GM21367 (cell line): ENCODE results near the gene CRYBA2.

Experiments used
- ATAC-seq: cut with Tn5 transposase; IDR thresholded peaks from one replicate; pipeline ENCODE4 v1.9.1; 2021; ENCODE audit not compliant: unreplicated experiment

CRYBA2 gene

GRCh38 chr2:218983263-218983933, 9.8 kb downstream of the CRYBA2 start:
- no peak for ATAC-seq

- ATAC-seq: no peak
Measured at GRCh38 chr2:218982586-218983262, 10.5 kb downstream of the CRYBA2 start.

- no peak for ATAC-seq
Measured at GRCh38 chr2:218981881-218982585, 11.2 kb downstream of the CRYBA2 start.

GRCh38 chr2:218981390-218981880, 11.8 kb downstream of the CRYBA2 start:
- no peak for ATAC-seq

GRCh38 chr2:218980735-218981389, 12.4 kb downstream of the CRYBA2 start:
- no peak for ATAC-seq

- peak; percentile 91 for ATAC-seq
Measured at GRCh38 chr2:218979846-218980734, 13.1 kb downstream of the CRYBA2 start.

GRCh38 chr2:218975060-218975777, 18.0 kb downstream of the CRYBA2 start:
- ATAC-seq: no peak

- ATAC-seq: no peak
Measured at GRCh38 chr2:218970894-218971293, 22.3 kb downstream of the CRYBA2 start.

GRCh38 chr2:218964041-218964771, 29.0 kb downstream of the CRYBA2 start:
- ATAC-seq: no peak

- no peak for ATAC-seq
Measured at GRCh38 chr2:218963601-218964000, 29.6 kb downstream of the CRYBA2 start.

- ATAC-seq: no peak
Measured at GRCh38 chr2:218962859-218963492, 30.2 kb downstream of the CRYBA2 start.

- no peak for ATAC-seq
Measured at GRCh38 chr2:218961651-218962570, 31.3 kb downstream of the CRYBA2 start.

- no peak for ATAC-seq
Measured at GRCh38 chr2:218961229-218961628, 32.0 kb downstream of the CRYBA2 start.

- ATAC-seq: no peak
Measured at GRCh38 chr2:218960309-218961165, 32.7 kb downstream of the CRYBA2 start.

- no peak for ATAC-seq
Measured at GRCh38 chr2:218959761-218960308, 33.4 kb downstream of the CRYBA2 start.

- peak; percentile 92 for ATAC-seq
Measured at GRCh38 chr2:218959141-218959731, 34.0 kb downstream of the CRYBA2 start, which contains the start of gene CDK5R2. TSS of gene CDK5R2 (plus strand) at chr2:218959666. CDS start at chr2:218959821, 155 bp downstream.
